ENCODE measurements around the gene PCBP3.

The PCBP3 gene

GRCh38 chr21:45860493-45861155, 217.1 kb downstream of the PCBP3 start:
- DNase-seq (ENCODE audit: low read depth in 2 of 2): no peak

DNA sequence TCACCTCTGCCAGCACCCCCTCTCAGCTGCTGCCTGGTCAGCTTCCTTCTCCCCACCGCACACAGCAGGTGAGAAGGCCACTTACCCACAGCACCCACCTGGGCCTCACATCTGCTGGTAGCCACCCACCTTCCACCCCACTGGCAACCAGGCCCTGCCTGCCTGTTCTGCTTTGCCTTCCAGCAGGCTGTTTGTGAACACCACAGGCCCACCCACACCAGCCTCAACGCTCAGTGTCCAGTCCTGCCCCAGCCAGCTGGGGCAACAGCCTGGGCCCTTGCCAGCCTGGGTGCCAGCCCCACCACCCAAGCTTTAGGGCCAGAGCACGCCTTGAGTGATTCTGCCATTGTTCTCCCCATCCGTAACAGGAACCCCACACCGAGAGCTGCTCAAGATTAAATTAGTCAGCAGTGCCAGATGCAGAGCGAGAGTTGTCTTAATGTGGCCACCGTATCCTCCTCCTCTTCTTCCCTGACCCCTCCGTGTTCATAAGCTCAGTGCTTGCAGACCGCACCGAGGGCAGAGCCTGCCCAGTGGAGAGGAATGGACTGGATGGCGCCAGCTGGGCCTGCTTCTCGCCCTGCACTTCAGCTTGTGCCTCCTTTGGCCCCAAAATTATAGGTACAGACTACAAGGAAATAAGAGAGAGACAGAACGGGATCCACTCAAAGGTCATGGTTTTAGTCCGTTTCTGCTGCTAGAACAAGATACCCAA, 217.8 kb downstream of the PCBP3 start:
- DNase-seq (ENCODE audit: low read depth in 2 of 2): no peak

DNA sequence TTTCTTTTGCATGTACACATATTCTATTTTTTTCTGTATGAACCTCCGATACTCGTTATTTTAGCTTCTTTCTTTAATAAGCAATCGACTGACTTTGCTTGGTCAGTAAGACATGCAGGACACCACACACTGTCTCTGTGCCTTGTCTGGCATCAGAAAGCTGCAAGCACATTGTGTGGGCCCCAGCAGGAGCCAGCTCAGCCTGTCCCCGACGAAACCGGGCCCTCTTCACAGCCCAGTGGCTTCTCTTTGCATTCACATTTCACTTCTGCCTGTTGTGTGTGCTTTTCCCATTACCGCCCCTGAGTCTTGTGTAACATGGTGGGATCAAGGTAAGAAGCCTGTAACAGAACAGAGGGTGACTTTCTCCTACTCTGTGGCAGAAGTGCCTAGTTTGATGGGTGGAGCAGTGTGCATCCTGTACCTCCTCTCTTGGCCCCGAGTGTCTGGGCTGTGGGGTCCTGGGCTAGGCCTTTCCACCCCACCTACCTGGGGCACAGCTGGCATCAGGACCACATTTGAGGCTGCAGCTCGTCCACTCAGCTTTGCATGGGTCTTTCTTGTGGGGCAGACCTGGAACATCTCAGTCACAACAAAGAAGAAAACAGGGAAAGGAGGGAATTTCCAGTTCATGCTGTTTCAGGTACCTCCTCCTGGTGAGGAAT, 219.2 kb downstream of the PCBP3 start:
- DNase-seq (ENCODE audit: low read depth in 2 of 2): no peak

- DNase-seq (ENCODE audit: low read depth in 2 of 2): no peak
Observed at GRCh38 chr21:45863267-45863666, 219.7 kb downstream of the PCBP3 start.

GRCh38 chr21:45863751-45864150, 220.2 kb downstream of the PCBP3 start:
- no peak for DNase-seq (ENCODE audit: low read depth in 2 of 2)

DNA sequence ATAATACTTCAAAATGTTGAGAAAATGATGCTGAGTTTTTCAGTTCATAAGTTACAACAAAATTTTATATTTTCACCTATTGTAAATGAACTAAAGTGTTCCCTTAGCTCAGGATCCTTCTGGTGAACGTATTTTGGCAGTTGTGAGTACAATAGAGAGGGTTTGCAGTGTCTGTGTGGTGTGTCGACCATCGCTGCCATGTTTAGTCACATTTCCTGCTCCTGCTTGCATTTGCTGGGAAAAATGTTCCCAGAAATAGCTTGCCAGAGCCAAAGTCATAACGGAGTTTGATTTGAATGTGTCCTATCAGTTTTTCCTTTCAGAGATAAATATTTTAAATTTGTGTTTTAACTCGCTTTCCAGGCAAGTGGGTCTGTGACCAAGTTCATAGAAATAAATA, 220.9 kb downstream of the PCBP3 start:
- no peak for DNase-seq (ENCODE audit: low read depth in 2 of 2)

GRCh38 chr21:45865106-45865835, 221.7 kb downstream of the PCBP3 start:
- DNase-seq (ENCODE audit: low read depth in 2 of 2): no peak

DNA sequence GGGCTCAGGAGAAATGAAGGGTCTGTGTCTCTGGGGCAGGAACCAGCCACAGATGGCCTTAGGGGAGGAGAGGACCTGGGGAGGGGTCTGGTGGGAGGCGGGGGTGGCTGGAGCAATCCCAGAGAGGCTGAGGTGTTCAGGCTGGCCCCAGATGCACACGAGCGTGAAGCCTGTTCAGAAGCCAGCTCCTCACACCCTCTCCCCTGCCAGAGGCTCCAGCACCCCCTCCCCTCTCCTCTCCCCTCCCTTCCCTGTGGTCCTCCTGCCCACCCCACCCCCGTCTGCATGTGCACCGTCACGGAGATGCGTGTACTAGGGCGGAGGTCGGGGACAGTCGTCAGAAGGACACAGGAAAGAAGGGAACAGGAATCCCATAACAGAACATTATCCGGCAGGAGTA, 223.0 kb downstream of the PCBP3 start:
- DNase-seq (ENCODE audit: low read depth in 2 of 2): no peak

GRCh38 chr21:45867041-45867666, 223.6 kb downstream of the PCBP3 start:
- no peak for DNase-seq (ENCODE audit: low read depth in 2 of 2)

DNA sequence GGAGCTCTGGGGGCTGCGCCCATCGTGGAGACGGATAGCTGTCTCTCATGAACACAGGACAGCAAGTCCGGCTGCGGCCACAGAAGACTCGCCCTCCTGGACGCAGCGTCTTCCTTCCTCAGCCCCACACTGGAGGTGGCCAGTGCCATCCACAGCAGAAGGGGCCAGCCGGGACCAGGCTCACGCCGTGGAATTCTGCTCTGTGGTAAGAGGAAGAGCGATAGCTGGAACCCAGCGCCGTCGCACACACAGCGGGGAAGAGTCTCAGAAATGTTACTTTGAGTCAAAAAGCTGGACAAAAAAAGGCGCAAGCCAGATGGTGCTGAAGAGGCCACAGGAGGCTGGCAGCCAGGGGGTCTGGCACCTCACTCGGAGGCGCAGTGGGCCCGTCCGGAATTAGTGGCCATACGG, 224.2 kb downstream of the PCBP3 start:
- DNase-seq (ENCODE audit: low read depth in 2 of 2): no peak

DNA sequence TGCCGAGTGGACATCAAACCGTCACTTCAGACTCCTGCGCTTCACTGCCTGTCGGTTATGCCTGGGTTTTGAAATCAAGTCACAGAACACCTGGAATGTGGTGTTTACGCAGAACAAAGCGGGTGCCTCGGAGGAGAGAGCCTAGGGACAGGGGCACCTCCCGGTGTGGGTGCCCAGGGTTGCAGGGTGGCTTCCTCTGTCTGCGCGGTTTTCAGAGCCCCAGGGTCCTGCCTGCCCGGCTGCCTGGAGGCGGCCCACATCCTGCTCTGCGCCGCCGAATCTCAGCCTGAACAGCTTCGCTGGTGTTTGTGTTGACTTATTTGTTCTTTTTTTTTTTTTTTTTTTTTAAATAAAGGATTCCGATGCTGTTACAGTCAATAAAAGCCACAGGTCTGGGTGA, 224.6 kb downstream of the PCBP3 start:
- DNase-seq (ENCODE audit: low read depth in 2 of 2): no peak

DNA sequence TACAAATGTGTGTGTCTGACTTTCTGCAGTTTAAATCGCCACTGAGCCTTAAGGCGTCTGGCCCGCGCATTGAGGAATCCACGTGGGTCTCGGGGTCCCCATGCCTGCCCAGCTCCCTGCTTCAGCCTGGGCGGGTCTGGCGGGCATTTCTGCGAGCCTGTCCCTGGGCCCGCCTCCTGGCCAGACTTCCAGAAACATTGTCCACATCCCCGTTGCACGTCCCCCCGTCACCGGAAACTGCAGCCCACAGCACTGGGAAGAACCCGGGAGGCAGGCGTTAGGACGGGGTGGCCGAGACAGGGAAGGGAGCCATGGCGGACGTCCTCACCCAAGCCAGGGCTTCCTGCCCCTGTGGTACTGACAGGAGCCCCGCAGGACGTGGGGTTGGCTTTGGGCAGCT, 225.0 kb downstream of the PCBP3 start:
- DNase-seq (ENCODE audit: low read depth in 2 of 2): no peak

DNA sequence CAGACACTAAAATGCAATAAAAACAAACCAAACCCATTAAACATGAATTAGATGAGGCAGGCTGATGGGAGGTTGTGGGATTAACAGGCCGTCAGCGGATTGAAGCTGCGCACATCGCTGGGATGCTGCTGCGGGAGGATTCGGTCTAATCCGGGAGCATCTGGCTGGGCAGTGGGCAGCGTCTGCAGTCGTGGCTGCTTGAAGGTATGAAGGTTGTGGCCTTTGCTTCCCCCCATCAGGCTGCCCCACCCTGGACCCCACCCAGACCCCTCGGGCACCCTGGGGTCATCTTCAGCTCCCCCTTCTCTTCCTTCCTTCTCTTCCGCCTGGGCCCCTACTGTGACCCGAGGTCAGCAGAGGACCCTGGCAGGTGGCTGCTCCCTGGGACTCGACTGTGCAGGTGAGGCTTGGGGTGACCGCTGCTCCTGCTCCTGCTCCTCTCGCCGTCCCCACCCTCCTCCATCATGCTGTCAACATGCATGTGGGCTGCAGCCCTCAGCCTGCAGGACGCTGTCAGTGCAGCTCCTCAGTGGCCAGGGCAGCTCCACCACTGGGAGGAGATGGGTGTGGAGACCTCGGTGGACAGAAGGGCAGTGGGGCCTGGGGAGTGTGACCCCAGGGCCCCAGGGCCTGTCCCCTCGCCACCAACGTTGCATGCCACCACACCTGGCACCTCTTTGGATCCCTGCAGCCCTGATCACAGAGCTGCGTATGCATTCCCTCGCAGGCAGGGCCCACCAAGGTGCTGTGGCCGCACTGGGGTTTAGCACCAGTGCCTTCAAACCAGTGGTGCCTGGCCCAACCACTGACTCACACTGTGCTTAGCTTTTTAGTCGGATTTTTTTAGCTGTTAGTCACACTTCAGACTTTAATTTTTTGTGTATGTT, 225.8 kb downstream of the PCBP3 start:
- DNase-seq (ENCODE audit: low read depth in 2 of 2): no peak

DNA sequence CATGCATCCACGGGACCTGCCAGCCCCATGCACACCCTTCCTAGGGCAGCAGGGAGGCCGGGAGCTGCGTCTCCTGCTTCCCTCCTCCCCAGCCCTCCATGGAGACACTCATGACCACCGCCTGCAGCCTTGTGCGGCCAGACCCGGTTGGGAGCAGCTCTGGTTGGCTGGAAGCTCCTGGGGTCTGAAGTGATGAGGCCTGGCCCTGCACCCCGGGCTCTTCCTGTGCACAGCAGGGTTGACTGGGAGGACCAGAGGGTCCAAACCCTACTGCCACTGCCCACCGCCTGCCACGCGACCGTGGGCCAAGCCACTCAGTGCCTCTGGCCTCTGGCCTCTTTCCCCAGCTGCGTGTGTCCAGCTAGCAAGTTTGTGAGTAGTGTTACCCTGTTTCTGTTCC, 226.9 kb downstream of the PCBP3 start:
- DNase-seq (ENCODE audit: low read depth in 2 of 2): no peak

DNA sequence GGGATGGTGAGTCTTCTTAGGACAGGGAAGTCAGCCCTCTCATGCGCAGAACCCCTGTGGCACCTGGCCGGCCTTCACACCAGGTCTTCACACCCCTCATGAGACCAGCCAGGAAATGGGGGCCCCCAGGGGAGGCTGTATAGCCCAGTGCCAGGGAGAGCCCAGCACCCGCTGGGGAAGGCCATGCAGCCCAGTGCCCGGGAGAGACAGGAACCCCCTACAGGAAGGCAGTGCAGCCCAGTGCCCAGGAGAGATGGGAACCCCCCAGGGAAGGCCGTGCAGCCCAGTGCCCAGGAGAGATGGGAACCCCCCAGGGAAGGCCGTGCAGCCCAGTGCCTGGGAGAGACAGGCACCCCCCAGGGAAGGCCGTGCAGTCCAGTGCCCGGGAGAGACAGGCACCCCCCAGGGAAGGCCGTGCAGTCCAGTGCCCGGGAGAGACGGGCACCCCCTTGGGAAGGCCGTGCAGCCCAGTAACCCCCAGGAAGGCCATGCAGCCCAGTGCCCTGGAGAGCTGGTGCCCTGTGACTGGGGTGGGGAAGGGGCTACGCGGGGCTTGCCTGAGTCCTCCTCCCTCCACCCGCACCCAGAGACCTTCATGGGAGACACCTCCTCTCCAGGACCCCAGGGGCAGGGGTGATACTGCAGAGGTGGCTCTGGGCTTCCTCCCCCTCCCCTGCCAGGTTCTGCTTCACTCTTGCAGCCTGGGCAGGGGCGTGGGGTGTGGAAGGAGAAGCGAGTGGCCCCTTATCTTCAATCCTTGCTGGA, 227.5 kb downstream of the PCBP3 start:
- DNase-seq (ENCODE audit: low read depth in 2 of 2): no peak

- no peak for DNase-seq (ENCODE audit: low read depth in 2 of 2)
Observed at GRCh38 chr21:45871616-45872236, 228.2 kb downstream of the PCBP3 start.

DNA sequence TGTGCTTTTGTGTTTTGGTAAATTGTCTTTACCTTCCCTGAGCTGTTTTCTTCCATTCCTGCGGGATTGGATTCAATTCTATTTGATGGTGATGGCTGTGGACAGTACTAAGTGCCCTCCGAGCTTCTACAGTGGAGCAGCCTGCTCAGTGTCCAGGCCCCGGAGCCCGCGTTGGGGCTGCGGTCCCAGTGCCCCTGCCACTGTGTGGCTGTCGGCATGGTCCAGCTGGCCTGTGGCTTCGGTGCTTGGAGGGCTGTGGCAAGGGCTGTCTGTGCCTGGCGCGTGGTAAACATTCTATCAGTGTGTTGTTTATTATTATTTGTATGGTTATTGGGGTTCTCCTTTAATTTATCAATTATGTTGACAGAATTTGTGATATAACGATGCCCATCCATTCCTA, 228.9 kb downstream of the PCBP3 start:
- no peak for DNase-seq (ENCODE audit: low read depth in 2 of 2)

- no peak for DNase-seq (ENCODE audit: low read depth in 2 of 2)
Observed at GRCh38 chr21:45872902-45873301, 229.4 kb downstream of the PCBP3 start.

GRCh38 chr21:45873418-45873817, 229.9 kb downstream of the PCBP3 start:
- DNase-seq (ENCODE audit: low read depth in 2 of 2): no peak

DNA sequence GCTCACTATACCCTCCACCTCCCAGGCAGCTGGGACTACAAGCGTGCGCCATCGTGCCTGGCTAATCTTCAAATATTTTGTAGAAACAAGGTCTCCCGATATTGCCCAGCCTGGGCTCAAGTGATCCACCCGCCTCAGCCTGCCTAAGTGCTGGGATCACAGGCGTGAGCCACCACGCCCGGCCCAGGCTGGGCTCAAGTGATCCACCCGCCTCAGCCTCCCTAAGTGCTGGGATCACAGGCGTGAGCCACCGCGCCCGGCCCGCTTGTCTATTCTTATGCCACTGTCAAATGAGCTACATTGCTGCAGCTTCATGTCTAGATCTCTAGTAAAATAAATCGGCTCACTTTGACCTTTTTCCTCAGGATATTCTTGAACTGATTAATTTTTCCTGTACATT, 230.3 kb downstream of the PCBP3 start:
- DNase-seq (ENCODE audit: low read depth in 2 of 2): no peak
